Measurements from ENCODE around the gene AKAP8. TPM values are rescaled to one million over a fixed set of nuclear protein-coding genes. Genes with fewer than 3 reads are reported as not detected.
"Not testable (repeated sequence)": the region's sequence is repeated elsewhere in the genome, so short reads cannot be mapped to it uniquely, and the experiment has no call there.

The AKAP8 gene
- total and polyA plus RNA-seq, 2 of the 4 experiments (the other 2 are of a cell fraction), result 12.2 to 13.4 TPM

DNA sequence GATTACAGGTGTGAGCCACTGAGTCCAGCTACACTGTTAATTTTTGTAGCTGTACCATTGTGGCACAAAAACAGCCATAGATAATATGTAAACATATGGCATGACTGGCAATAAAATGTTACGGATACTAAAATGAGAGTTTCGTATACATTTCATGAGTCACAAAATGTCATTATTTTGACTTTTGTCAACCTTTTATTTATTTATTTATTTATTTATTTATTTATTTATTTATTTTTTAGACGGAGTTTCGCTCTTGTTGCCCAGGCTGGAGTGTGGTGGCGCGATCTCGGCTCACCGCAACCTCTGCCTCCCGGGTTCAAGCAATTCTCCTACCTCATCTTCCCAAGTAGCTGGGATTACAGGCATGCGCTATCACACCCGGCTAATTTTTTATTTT lies 38.3 kb downstream of the AKAP8 start:
- H3K9ac ChIP-seq (ENCODE audit: low read depth, low read length); DNase-seq; H4K91ac ChIP-seq (ENCODE audit: insufficient read depth, low read depth, low read length); H3K27ac ChIP-seq (ENCODE audit: insufficient read depth, low read length); H3K4me2 ChIP-seq (ENCODE audit: low read depth, low read length); H2BK5ac ChIP-seq (ENCODE audit: low read depth, low read length, poor library complexity, severe bottlenecking); H4K8ac ChIP-seq (ENCODE audit: low read depth in 2 of 2, low read length in 2 of 2); H3K14ac ChIP-seq (replicated peaks; ENCODE audit: low read depth, low read length); dilution Hi-C loops (cut with HindIII; ENCODE audit: low sequenced_read_pairs, unreplicated experiment); H3K4me3 ChIP-seq (ENCODE audit: insufficient read depth, low read depth, low read length); H4K5ac ChIP-seq (ENCODE audit: low read depth, low read length); H4K20me1 ChIP-seq (ENCODE audit: insufficient read depth, low read length); ATAC-seq (ENCODE audit: low read depth); H2AK9ac ChIP-seq (replicated peaks; ENCODE audit: low read depth, low read length, poor library complexity); CTCF ChIA-PET; H3K23ac ChIP-seq (ENCODE audit: low read depth, low read length); BruUV-seq (replicated peaks); intact Hi-C loops (cut with micrococcal nuclease); H2AK5ac ChIP-seq (ENCODE audit: low read depth, low read length); H3K56ac ChIP-seq (ENCODE audit: extremely low read depth, insufficient read depth, low read length); H2BK20ac ChIP-seq (ENCODE audit: low read depth, low read length); H2AFZ ChIP-seq (replicated peaks; ENCODE audit: low read length, poor library complexity); H2BK120ac ChIP-seq (ENCODE audit: low read depth, low read length); POLR2A ChIA-PET (ENCODE audit: unreplicated experiment); H3K4ac ChIP-seq (ENCODE audit: low read depth, low read length); in situ Hi-C loops (cut with MboI; ENCODE audit: low sequenced_read_pairs); H3K27me3 ChIP-seq (ENCODE audit: control insufficient read depth, insufficient read depth, low read length); H3K4me1 ChIP-seq (ENCODE audit: control insufficient read depth, insufficient read depth, low read length); H2BK15ac ChIP-seq (ENCODE audit: low read depth, low read length); H3K9me3 ChIP-seq (ENCODE audit: control insufficient read depth, insufficient read depth, low read length); H3K18ac ChIP-seq (ENCODE audit: low read depth, low read length); H3K9me1 ChIP-seq (ENCODE audit: insufficient read depth, low read length): not testable (repeated sequence)
- H3K79me1 ChIP-seq (ENCODE audit: low read depth in 1 of 2, low read length in 2 of 2), result peaks cover 16 to 33% of the 10 kb centered on the region in 2 experiments
- H3K36me3 ChIP-seq (ENCODE audit: control insufficient read depth, insufficient read depth, low read length), result peaks cover 17% of the 10 kb centered on the region
- no CpG with 5 or more reads among the region's 11 CpGs for WGBS, 2 experiments (ENCODE audit: extremely low coverage in 2 of 2, insufficient read length in 1 of 2)

All from IMR-90 (cell line).